Karpas-422 (cell line): ENCODE data around the gene GGA1. TPM values are rescaled to one million over a fixed set of nuclear protein-coding genes. Genes with fewer than 3 reads are reported as not detected.

Experiments used
- DNase-seq: peaks from one replicate; pipeline ENCODE4 v3.0.0-alpha.2; 2015
- H2AFZ ChIP-seq: fragments of 200-600 bp; sonication (generic); 2 replicates; pipeline ENCODE4 v1.6.1; 2014; ENCODE audit warnings: antibody characterized with exemption, low read length, mixed read lengths
- H3K27ac ChIP-seq: fragments of 200-600 bp; sonication (generic); 2 replicates; pipeline ENCODE4 v1.5.1; 2014; ENCODE audit warnings: mild to moderate bottlenecking, low read length, moderate library complexity
- H3K27me3 ChIP-seq: fragments of 200-600 bp; sonication (generic); 2 replicates; pipeline ENCODE4 v1.6.1; 2014; ENCODE audit warnings: low read length, mixed read lengths
- H3K36me3 ChIP-seq: fragments of 200-600 bp; sonication (generic); 2 replicates; pipeline ENCODE4 v1.6.1; 2014; ENCODE audit warnings: low read length, mixed read lengths; ENCODE audit not compliant: insufficient read depth
- H3K4me1 ChIP-seq: fragments of 200-600 bp; sonication (generic); 2 replicates; pipeline ENCODE4 v1.6.1; 2014; ENCODE audit warnings: mild to moderate bottlenecking, low read length, mixed read lengths
- H3K4me2 ChIP-seq: fragments of 200-600 bp; sonication (generic); 2 replicates; pipeline ENCODE4 v1.6.1; 2014; ENCODE audit warnings: low read length, low read depth, mild to moderate bottlenecking; ENCODE audit not compliant: poor library complexity, severe bottlenecking
- H3K4me3 ChIP-seq: fragments of 200-600 bp; sonication (generic); 2 replicates; pipeline ENCODE4 v1.5.1; 2014; ENCODE audit warnings: mild to moderate bottlenecking, antibody characterized with exemption, low read length, mixed read lengths
- H3K79me2 ChIP-seq: fragments of 200-600 bp; sonication (generic); 2 replicates; pipeline ENCODE4 v1.6.1; 2014; ENCODE audit warnings: mild to moderate bottlenecking, low read length, mixed read lengths
- H3K9ac ChIP-seq: fragments of 200-600 bp; sonication (generic); 2 replicates; pipeline ENCODE4 v1.6.0; 2014; ENCODE audit warnings: low read length
- H3K9me2 ChIP-seq: fragments of 200-600 bp; sonication (generic), shearing (Covaris generic); replicated peaks from 2 replicates; pipeline ENCODE4 v1.6.0; 2014; ENCODE audit warnings: mild to moderate bottlenecking, low read length, moderate library complexity; ENCODE audit not compliant: insufficient read depth
- H3K9me3 ChIP-seq: fragments of 300-700, 200-600 bp; sonication (generic); 2 replicates; pipeline ENCODE4 v1.6.1; 2014; ENCODE audit warnings: low read length, mixed read lengths
- H4K20me1 ChIP-seq: fragments of 200-600 bp; sonication (generic); 2 replicates; pipeline ENCODE4 v1.6.1; 2014; ENCODE audit warnings: mild to moderate bottlenecking, antibody characterized with exemption, low read length, low read depth; ENCODE audit not compliant: insufficient read depth
- total RNA-seq: library from RNA; depleted of rRNA; stranded (reverse); fragments of >200 nt; shearing (Covaris generic); gene quantifications from 2 replicates; pipeline ENCODE4 v1.2.3, GENCODE V29; 2014; ENCODE audit warnings: low replicate concordance

GGA1 gene
- total RNA-seq, 1 experiment from 2014 or later: 64.3 TPM

DNA sequence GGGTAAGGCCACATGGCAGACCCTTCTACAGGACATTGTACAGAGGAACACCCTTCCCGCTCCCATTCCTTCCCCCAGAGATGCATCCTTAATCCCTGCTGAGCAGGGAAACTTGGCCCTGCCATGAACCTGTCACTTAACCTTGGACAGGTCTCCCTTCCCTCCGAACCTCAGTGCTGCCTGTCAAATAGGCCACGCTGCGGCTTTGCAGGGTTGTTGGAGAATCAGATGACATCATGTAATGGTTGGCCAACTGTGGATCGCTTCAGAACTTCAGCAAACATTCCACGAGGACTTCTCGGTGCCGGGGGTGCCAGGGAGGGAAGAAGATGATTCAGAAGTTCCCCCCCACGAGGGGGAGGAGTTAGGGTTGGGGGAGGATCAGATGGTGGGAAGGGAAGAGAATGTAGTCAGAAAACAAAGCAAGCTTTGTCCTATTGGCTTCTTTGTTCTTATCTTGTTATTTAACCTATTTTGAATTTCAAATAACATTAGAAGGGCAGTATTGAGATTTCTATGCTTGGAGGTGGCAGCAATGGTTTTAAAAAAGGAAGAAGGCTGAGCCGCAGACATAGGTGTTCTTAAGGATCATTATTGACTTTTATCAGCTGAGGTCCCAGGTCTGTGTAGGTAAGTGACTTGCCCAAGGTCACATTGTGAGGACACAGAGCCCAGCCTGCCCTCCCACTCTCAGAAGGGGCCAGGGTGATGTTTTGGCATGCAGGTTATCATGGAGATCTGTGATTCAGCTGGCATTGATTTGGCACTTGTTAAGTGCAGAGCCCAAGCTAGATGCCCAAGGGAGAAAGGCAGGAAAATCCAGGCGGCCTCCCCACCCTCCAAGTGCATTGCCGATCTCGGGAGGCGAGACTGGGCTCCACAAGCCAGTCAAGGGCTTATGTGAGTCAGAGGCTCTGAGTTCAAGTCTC is 45.2 kb upstream of the GGA1 start:
- H3K79me2 ChIP-seq: no peaks in the 10 kb centered on the region
- no peak overlapping the region for H3K4me2 ChIP-seq
- peaks cover 10% of the 10 kb centered on the region for H3K4me1 ChIP-seq

DNA sequence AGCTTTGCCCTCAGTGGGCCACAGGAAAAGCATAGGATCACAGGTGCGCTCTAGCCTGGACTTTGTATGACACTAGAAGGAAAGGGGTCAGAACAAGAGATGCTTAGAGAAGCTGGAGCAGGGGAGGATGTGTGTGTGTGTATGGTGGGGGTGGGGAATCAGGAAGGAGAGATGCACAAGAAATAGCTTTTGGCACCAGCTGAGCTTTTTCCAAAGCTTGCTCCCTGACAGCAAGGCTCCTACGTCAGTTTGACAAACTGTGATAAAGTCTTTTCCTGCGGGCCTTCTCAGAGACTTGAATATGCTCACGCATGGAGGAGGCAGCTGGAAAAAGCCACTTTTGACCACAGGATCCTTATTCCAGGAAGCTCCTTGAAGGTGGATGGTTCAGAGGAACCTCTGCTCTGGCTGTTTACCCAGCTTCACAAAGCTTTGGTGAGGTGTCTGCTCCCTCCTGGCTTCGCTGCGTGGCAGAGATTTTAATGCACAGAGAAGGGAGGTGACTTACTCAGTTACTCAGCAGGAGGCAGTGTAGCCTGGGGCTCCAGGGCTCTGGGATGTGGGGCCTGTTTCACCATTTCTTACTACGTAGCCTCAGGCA is 44.4 kb upstream of the GGA1 start:
- H3K4me3 ChIP-seq: no peak overlapping the region
- H3K9ac ChIP-seq: no peak overlapping the region
- H3K9me3 ChIP-seq: no peaks in the 10 kb centered on the region
- no peaks in the 10 kb centered on the region for H3K27me3 ChIP-seq
- H3K4me1 ChIP-seq: peaks cover 10% of the 10 kb centered on the region
- H2AFZ ChIP-seq: no peak overlapping the region
- no peaks in the 10 kb centered on the region for H3K9me2 ChIP-seq
- H3K79me2 ChIP-seq: no peaks in the 10 kb centered on the region
- no peak overlapping the region for H3K27ac ChIP-seq
- DNase-seq: no peak
- no peak overlapping the region for H3K4me2 ChIP-seq
- H3K36me3 ChIP-seq: no peaks in the 10 kb centered on the region
- H4K20me1 ChIP-seq: no peaks in the 10 kb centered on the region

More for the DNA sequence above, 45.2 kb upstream of the GGA1 start:
- H3K27ac ChIP-seq: no peak overlapping the region
- no peaks in the 10 kb centered on the region for H3K9me2 ChIP-seq
- H2AFZ ChIP-seq: peak overlapping the region; percentile 54; the same call in 1 of the 2 replicates
- no peaks in the 10 kb centered on the region for H4K20me1 ChIP-seq
- no peaks in the 10 kb centered on the region for H3K9me3 ChIP-seq
- DNase-seq: no peak
- no peaks in the 10 kb centered on the region for H3K36me3 ChIP-seq
- no peak overlapping the region for H3K9ac ChIP-seq
- no peak overlapping the region for H3K4me3 ChIP-seq
- H3K27me3 ChIP-seq: no peaks in the 10 kb centered on the region

DNA sequence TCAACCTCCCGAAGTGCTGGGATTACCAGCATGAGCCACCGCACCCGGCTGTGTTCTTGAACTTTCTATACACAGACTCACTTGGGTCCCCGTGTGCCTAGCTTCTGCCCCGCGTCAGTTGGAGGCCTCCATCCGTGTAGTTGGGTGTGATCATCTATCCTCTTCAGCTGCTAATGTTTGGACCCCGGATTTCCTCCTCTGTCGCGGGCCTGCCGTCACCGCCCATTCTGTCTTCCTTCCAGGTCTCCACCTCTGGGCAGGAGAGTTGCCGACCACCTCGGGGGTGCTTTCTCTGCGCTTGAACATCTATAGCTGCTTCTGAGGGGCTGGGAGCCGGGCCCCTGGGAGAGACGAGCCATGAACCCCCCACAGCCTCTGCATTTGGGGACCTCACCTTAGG is 42.8 kb upstream of the GGA1 start:
- Histone ChIP-seq H4K20me1 (no peaks in the 10 kb centered on the region), H3K9me3 (no peaks in the 10 kb centered on the region), H3K4me1 (peaks cover 10% of the 10 kb centered on the region), H3K4me3 (no peak overlapping the region), H3K27me3 (no peaks in the 10 kb centered on the region), H3K9me2 (no peaks in the 10 kb centered on the region), H3K27ac (no peak overlapping the region), H3K9ac (no peak overlapping the region), H3K79me2 (no peaks in the 10 kb centered on the region), H2AFZ (no peak overlapping the region), H3K36me3 (no peaks in the 10 kb centered on the region), H3K4me2 (no peak overlapping the region)
- DNase-seq: no peak

DNA sequence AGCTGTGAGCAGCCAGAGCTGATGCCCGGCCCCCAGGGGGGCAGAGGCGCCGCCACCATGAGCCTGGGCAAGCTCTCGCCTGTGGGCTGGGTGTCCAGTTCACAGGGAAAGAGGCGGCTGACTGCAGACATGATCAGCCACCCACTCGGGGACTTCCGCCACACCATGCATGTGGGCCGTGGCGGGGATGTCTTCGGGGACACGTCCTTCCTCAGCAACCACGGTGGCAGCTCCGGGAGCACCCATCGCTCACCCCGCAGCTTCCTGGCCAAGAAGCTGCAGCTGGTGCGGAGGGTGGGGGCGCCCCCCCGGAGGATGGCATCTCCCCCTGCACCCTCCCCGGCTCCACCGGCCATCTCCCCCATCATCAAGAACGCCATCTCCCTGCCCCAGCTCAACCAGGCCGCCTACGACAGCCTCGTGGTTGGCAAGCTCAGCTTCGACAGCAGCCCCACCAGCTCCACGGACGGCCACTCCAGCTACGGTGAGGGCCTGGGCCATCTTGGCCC is 42.3 kb upstream of the GGA1 start:
- Histone ChIP-seq H3K9me3 (no peaks in the 10 kb centered on the region), H3K9me2 (no peaks in the 10 kb centered on the region), H4K20me1 (no peaks in the 10 kb centered on the region), H3K36me3 (no peaks in the 10 kb centered on the region), H3K27me3 (no peaks in the 10 kb centered on the region), H2AFZ (no peak overlapping the region), H3K4me1 (peaks cover 10% of the 10 kb centered on the region), H3K27ac (no peak overlapping the region), H3K9ac (no peak overlapping the region), H3K4me2 (no peak overlapping the region), H3K4me3 (no peak overlapping the region), H3K79me2 (no peaks in the 10 kb centered on the region)
- DNase-seq: no peak

DNA sequence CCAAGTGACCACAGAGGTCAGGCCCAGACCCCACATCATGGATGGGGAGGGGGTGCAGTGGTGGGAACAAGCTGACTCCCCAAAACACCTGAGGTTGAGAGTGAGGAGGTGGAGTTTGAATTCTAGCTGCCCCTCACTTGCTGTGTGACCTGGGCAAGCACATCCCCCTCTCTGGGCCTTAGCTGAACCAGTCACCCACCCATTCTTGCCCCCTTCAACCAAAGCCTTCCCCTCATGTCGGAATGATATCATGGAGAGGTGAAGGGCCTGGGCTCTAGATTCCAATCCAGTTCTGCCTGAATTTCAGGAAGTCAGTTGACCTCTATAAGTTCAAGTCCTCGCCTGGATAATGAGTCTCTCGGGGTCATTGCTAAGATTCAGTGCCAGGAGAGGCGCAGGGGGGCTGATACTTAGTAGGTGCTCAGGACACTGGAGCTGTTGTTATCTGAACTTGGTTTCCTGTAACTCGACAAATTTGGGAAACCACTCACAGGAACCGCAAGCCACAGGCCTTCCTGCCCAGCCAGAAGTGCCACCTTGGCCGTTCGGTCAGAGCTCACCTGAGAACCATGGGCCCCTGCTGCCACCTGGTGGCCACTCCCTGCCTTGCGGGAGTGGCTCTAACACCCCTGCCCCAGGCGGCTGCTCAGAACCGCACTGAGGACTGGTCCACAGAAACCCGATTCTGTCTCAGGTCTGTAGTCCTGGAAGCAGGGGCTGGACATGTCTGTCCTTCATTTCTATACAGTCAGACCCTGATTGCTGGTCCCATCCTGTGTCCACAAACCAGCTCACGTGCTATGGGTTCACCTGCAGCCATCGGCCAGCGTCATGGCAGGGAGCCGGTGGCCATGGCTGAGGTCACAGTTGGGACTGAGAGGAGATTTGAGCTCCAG is 41.5 kb upstream of the GGA1 start:
- no peaks in the 10 kb centered on the region for H3K27me3 ChIP-seq
- H3K4me3 ChIP-seq: no peak overlapping the region
- H3K4me2 ChIP-seq: no peak overlapping the region
- H3K9me2 ChIP-seq: no peaks in the 10 kb centered on the region
- no peaks in the 10 kb centered on the region for H3K36me3 ChIP-seq
- no peaks in the 10 kb centered on the region for H3K9me3 ChIP-seq
- H3K4me1 ChIP-seq: peaks cover 10% of the 10 kb centered on the region
- peak; percentile 93 for DNase-seq
- no peaks in the 10 kb centered on the region for H3K79me2 ChIP-seq
- H2AFZ ChIP-seq: no peak overlapping the region
- H3K9ac ChIP-seq: no peak overlapping the region
- no peaks in the 10 kb centered on the region for H4K20me1 ChIP-seq
- H3K27ac ChIP-seq: no peak overlapping the region

DNA sequence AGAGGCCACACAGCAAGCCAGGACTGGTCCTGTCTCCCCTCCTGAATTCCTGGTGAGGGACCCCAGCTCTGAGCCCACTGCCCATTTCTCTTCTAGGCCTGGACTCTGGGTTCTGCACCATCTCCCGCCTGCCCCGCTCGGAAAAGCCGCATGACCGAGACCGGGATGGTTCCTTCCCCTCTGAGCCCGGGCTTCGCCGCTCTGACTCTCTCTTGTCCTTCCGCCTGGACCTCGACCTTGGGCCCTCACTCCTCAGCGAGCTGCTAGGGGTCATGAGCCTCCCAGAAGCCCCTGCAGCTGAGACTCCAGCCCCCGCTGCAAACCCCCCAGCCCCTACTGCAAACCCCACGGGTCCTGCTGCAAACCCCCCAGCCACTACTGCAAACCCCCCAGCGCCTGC is 40.6 kb upstream of the GGA1 start:
- Histone ChIP-seq H2AFZ (no peak overlapping the region), H3K79me2 (no peaks in the 10 kb centered on the region), H3K9me3 (no peaks in the 10 kb centered on the region), H3K27me3 (no peaks in the 10 kb centered on the region), H3K9me2 (no peaks in the 10 kb centered on the region), H3K4me1 (peaks cover 10% of the 10 kb centered on the region), H3K4me3 (no peak overlapping the region), H3K9ac (no peak overlapping the region), H3K27ac (no peak overlapping the region), H4K20me1 (no peaks in the 10 kb centered on the region), H3K4me2 (no peak overlapping the region), H3K36me3 (no peaks in the 10 kb centered on the region)
- DNase-seq: no peak

DNA sequence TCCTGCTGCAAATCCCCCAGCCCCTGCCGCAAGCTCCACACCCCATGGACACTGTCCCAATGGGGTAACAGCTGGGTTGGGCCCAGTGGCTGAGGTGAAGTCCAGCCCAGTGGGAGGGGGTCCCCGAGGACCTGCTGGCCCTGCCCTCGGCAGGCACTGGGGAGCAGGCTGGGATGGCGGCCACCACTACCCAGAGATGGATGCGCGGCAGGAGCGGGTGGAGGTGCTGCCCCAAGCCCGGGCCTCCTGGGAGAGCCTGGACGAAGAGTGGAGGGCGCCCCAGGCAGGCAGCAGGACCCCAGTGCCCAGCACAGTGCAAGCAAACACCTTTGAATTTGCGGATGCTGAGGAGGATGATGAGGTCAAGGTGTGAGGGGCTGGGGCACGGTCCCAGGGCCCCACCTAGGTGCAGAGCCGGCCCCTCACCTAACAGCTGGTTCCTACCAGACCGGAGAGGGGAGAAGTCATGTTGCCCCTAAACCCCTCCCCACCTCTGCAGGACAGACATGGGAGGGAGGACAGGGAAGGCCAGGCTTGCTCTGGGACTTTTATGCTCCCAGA is 40.1 kb upstream of the GGA1 start:
- Histone ChIP-seq H3K4me3 (no peak overlapping the region), H3K4me2 (no peak overlapping the region), H3K4me1 (peaks cover 5% of the 10 kb centered on the region), H3K27ac (no peak overlapping the region), H3K9me2 (no peaks in the 10 kb centered on the region), H4K20me1 (no peaks in the 10 kb centered on the region), H3K9ac (no peak overlapping the region), H3K9me3 (no peaks in the 10 kb centered on the region), H3K79me2 (no peaks in the 10 kb centered on the region), H3K27me3 (no peaks in the 10 kb centered on the region), H3K36me3 (no peaks in the 10 kb centered on the region), H2AFZ (no peak overlapping the region)
- no peak for DNase-seq
